ENCODE results near the gene HPCAL4.

DNA sequence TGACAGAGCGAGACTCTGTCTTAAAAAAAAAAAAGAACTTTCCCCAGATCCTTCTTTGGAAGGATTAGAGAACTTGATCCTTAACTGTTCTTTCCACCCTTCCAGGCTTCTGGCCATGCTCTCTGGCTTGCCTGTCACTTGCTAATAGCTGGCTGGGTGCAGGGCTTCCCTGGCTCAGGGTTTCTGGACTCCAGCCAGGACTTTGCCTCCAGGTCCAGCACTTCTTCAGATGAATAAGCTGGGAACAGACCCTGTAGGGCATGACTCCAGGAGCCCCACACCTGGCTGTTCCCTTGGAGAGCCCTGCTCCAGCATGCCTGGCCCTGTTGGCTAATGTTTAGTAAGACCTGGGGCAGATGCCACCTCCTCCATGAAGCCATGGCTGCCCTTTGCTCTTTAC lies 16.0 kb downstream of the HPCAL4 start:
- no peak for TF ChIP-seq TAF1 (IDR thresholded peaks at IDR 0.05; ENCODE audit: borderline replicate concordance, low read depth, low read length)
- no peak for TF ChIP-seq POLR2A (IDR thresholded peaks at IDR 0.05; ENCODE audit: low read depth, low read length)
